H9 (cell line): ENCODE measurements around the gene HSD11B1. TPM values are rescaled to one million over a fixed set of nuclear protein-coding genes. Genes with fewer than 3 reads are reported as not detected.

ENCODE experiments used
- DNase-seq: peaks from one replicate; pipeline ENCODE4 v3.0.0-alpha.2; 2017
- H2AFZ ChIP-seq: one replicate; pipeline ENCODE4 v1.6.1; 2013; ENCODE audit warnings: mild to moderate bottlenecking, low read length, control low read depth, moderate library complexity
- H2AK5ac ChIP-seq: 2 replicates; pipeline ENCODE4 v1.6.1; 2013; ENCODE audit warnings: low read length, control low read depth, mixed read lengths; ENCODE audit not compliant: insufficient read length
- H2BK120ac ChIP-seq: one replicate; pipeline ENCODE4 v1.6.1; 2013; ENCODE audit warnings: low read depth, mild to moderate bottlenecking, low read length, control low read depth, inconsistent platforms; ENCODE audit not compliant: poor library complexity, severe bottlenecking
- H2BK12ac ChIP-seq: 2 replicates; pipeline ENCODE4 v1.6.1; 2013; ENCODE audit warnings: low read length, control low read depth, mixed read lengths, low read depth; ENCODE audit not compliant: insufficient read length
- H2BK15ac ChIP-seq: 2 replicates; pipeline ENCODE4 v1.6.1; 2013; ENCODE audit warnings: low read depth, low read length, control low read depth
- H2BK20ac ChIP-seq: one replicate; pipeline ENCODE4 v1.6.1; 2013; ENCODE audit warnings: low read depth, mild to moderate bottlenecking, low read length, control low read depth, inconsistent platforms; ENCODE audit not compliant: poor library complexity, severe bottlenecking
- H2BK5ac ChIP-seq: 2 replicates; pipeline ENCODE4 v1.6.1; 2013; ENCODE audit warnings: low read length, control low read depth, mixed read lengths; ENCODE audit not compliant: insufficient read length
- H3K14ac ChIP-seq: 2 replicates; pipeline ENCODE4 v1.6.1; 2013; ENCODE audit warnings: low read length, control low read depth; ENCODE audit not compliant: insufficient read depth
- H3K18ac ChIP-seq: 2 replicates; pipeline ENCODE4 v1.6.1; 2013; ENCODE audit warnings: low read depth, mild to moderate bottlenecking, mixed read lengths, low read length, control low read depth; ENCODE audit not compliant: insufficient read length
- H3K23ac ChIP-seq: 2 replicates; pipeline ENCODE4 v1.6.1; 2013; ENCODE audit warnings: low read length, control low read depth, mixed read lengths, low read depth; ENCODE audit not compliant: insufficient read length
- H3K23me2 ChIP-seq: 2 replicates; pipeline ENCODE4 v1.6.1; 2013; ENCODE audit warnings: low read depth, mild to moderate bottlenecking, mixed read lengths, low read length, control low read depth; ENCODE audit not compliant: insufficient read length, poor library complexity, severe bottlenecking
- H3K27ac ChIP-seq: 2 replicates; pipeline ENCODE4 v1.5.1; 2013; ENCODE audit warnings: low read length, control low read depth, mixed read lengths, low read depth; ENCODE audit not compliant: insufficient read length
- H3K27me3 ChIP-seq: 2 replicates; pipeline ENCODE4 v1.6.1; 2013; ENCODE audit warnings: low read length, control low read depth, inconsistent platforms; ENCODE audit not compliant: insufficient read depth
- H3K4ac ChIP-seq: 2 replicates; pipeline ENCODE4 v1.6.1; 2013; ENCODE audit warnings: low read depth, mild to moderate bottlenecking, control low read depth, inconsistent platforms, low read length, moderate library complexity
- H3K4me1 ChIP-seq: 2 replicates; pipeline ENCODE4 v1.6.1; 2013; ENCODE audit warnings: low read length, control low read depth, inconsistent platforms; ENCODE audit not compliant: insufficient read depth
- H3K4me2 ChIP-seq: 2 replicates; pipeline ENCODE4 v1.6.1; 2013; ENCODE audit warnings: low read length, control low read depth, mixed read lengths; ENCODE audit not compliant: insufficient read length, insufficient read depth
- H3K56ac ChIP-seq: 2 replicates; pipeline ENCODE4 v1.6.1; 2013; ENCODE audit warnings: low read depth, mild to moderate bottlenecking, mixed read lengths, low read length, control low read depth; ENCODE audit not compliant: insufficient read length
- H3K79me1 ChIP-seq: 2 replicates; pipeline ENCODE4 v1.6.1; 2013; ENCODE audit warnings: low read depth, mild to moderate bottlenecking, moderate library complexity, low read length, control low read depth, inconsistent platforms; ENCODE audit not compliant: insufficient read depth, poor library complexity, severe bottlenecking
- H3K79me2 ChIP-seq: 2 replicates; pipeline ENCODE4 v1.6.1; 2013; ENCODE audit warnings: low read length, control low read depth, inconsistent platforms; ENCODE audit not compliant: insufficient read depth
- H3K9ac ChIP-seq: 2 replicates; pipeline ENCODE4 v1.6.1; 2013; ENCODE audit warnings: low read length, control low read depth, mixed read lengths; ENCODE audit not compliant: insufficient read length; ENCODE audit errors: extremely low read depth
- H3K9me3 ChIP-seq: one replicate; pipeline ENCODE4 v1.6.1; 2013; ENCODE audit warnings: low read depth, low read length, inconsistent platforms; ENCODE audit not compliant: control insufficient read depth
- H3T11ph ChIP-seq: one replicate; pipeline ENCODE4 v1.6.1; 2013; ENCODE audit warnings: mild to moderate bottlenecking, low read length, control low read depth, inconsistent platforms
- H4K20me1 ChIP-seq: one replicate; pipeline ENCODE4 v1.6.1; 2013; ENCODE audit not compliant: control insufficient read depth, insufficient read length, insufficient read depth
- H4K5ac ChIP-seq: 2 replicates; pipeline ENCODE4 v1.6.1; 2013; ENCODE audit warnings: low read depth, mild to moderate bottlenecking, mixed read lengths, low read length, control low read depth; ENCODE audit not compliant: insufficient read length
- H4K8ac ChIP-seq: replicated peaks from 2 replicates; pipeline ENCODE4 v1.6.1; 2013; ENCODE audit warnings: low read length, control low read depth, mixed read lengths, low read depth; ENCODE audit not compliant: insufficient read length
- H4K91ac ChIP-seq: 2 replicates; pipeline ENCODE4 v1.6.1; 2013; ENCODE audit warnings: low read depth, mild to moderate bottlenecking, moderate library complexity, mixed read lengths, low read length, control low read depth; ENCODE audit not compliant: insufficient read length
- H3K27ac Mint-ChIP-seq, 3 experiments: 2 replicates in 2 of 3; 3 replicates in 1 of 3; pipeline ENCODE4 v1.8.0; 2020 to 2021; ENCODE audit warnings: mixed read lengths in 3 of 3, mild to moderate bottlenecking in 1 of 3, moderate library complexity in 1 of 3
- H3K27me3 Mint-ChIP-seq: 2 replicates; pipeline ENCODE4 v1.8.0; 2021; ENCODE audit warnings: low read depth, mild to moderate bottlenecking, moderate library complexity, mixed read lengths
- H3K36me3 Mint-ChIP-seq, 3 experiments: 2 replicates in 2 of 3; 3 replicates in 1 of 3; pipeline ENCODE4 v1.8.0; 2020 to 2021; ENCODE audit warnings: low read depth in 3 of 3, mixed read lengths in 3 of 3; ENCODE audit not compliant: insufficient read depth in 1 of 3
- H3K4me1 Mint-ChIP-seq, 2 experiments: 2 replicates each; pipeline ENCODE4 v1.8.0; 2020; ENCODE audit warnings: mixed read lengths in 2 of 2
- H3K4me3 Mint-ChIP-seq, 2 experiments: 2 replicates in 1 of 2; 3 replicates in 1 of 2; pipeline ENCODE4 v1.8.0; 2020 to 2021; ENCODE audit warnings: mild to moderate bottlenecking in 2 of 2, mixed read lengths in 2 of 2, moderate library complexity in 1 of 2
- H3K9me3 Mint-ChIP-seq, 2 experiments: 2 replicates in 1 of 2; 3 replicates in 1 of 2; pipeline ENCODE4 v1.8.0; 2020; ENCODE audit warnings: mild to moderate bottlenecking in 2 of 2, mixed read lengths in 2 of 2, moderate library complexity in 1 of 2
- CTCF ChIP-seq: fragments of 200-600 bp; sonication (generic); conservative IDR thresholded peaks from 3 replicates; pipeline ENCODE4 v1.8.0; 2021; ENCODE audit warnings: antibody characterized with exemption, mild to moderate bottlenecking
- WGBS: extraction: QIAGEN DNeasy Blood & Tissue Kit; methylation state at CpG from one replicate; pipeline ENCODE4 v1.1.7; 2013; ENCODE audit warnings: missing lambda C conversion rate, low lambda C conversion rate, mixed read lengths; ENCODE audit not compliant: insufficient read length; ENCODE audit errors: extremely low coverage; 5-methylcytosine and 5-hydroxymethylcytosine counted together
- total RNA-seq: library from RNA; stranded (reverse); gene quantifications from 2 replicates; pipeline ENCODE4 v1.2.1, GENCODE V29; 2021

Gene HSD11B1
- total RNA-seq, 1 experiment from 2014 or later = not detected

GRCh38 chr1:209758400-209758799 lies 53.8 kb downstream of the HSD11B1 start:
- TF ChIP-seq CTCF = no peak

More at GRCh38 chr1:209758400-209758799, 53.8 kb downstream of the HSD11B1 start:
- Histone ChIP-seq H2BK20ac (no peak overlapping the region), H2AFZ (no peak overlapping the region), H2BK120ac (no peak overlapping the region), H2BK15ac (no peak overlapping the region), H4K20me1 (no peaks in the 10 kb centered on the region), H3K23ac (no peak overlapping the region), H3K56ac (no peak overlapping the region), H3T11ph (no peak overlapping the region), H2AK5ac (no peak overlapping the region), H3K27me3 (no peaks in the 10 kb centered on the region), H3K4ac (no peak overlapping the region), H3K14ac (no peak overlapping the region), H3K18ac (no peak overlapping the region), H2BK5ac (no peak overlapping the region), H3K4me2 (no peak overlapping the region), H4K5ac (no peak overlapping the region), H3K23me2 (no peaks in the 10 kb centered on the region), H4K8ac (no peak overlapping the region), H3K9ac (no peak overlapping the region), H3K9me3 (no peaks in the 10 kb centered on the region), H3K4me1 (no peaks in the 10 kb centered on the region), H4K91ac (no peak overlapping the region), H3K79me1 (no peaks in the 10 kb centered on the region), H3K27ac (no peak overlapping the region), H2BK12ac (no peak overlapping the region), H3K79me2 (no peaks in the 10 kb centered on the region)
- no peaks in the 10 kb centered on the region for H3K4me1 Mint-ChIP-seq
- H3K36me3 Mint-ChIP-seq = no peaks in the 10 kb centered on the region
- WGBS = no CpG with 5 or more reads among the region's 3 CpGs
- DNase-seq = no peak
- no peak overlapping the region for H3K27ac Mint-ChIP-seq
- no peaks in the 10 kb centered on the region for H3K9me3 Mint-ChIP-seq
- no peak overlapping the region for H3K4me3 Mint-ChIP-seq
- peaks cover 36% of the 10 kb centered on the region for H3K27me3 Mint-ChIP-seq
